ENCODE measurements around the gene MERTK.

- TF ChIP-seq YY1 (IDR thresholded peaks at IDR 0.05; ENCODE audit: insufficient read depth, insufficient replicate concordance, low read depth, low read length) (no peak), SMAD1 (CRISPR knock-in tag; IDR thresholded peaks at IDR 0.05; ENCODE audit: borderline replicate concordance, low read depth) (no peak), HNRNPK (IDR thresholded peaks at IDR 0.05; ENCODE audit: low read depth, low read length, poor library complexity, severe bottlenecking) (no peak), RNF2 (conservative IDR thresholded peaks at IDR 0.05; ENCODE audit: low read depth) (no peak), CTCF (CRISPR knock-in tag; IDR thresholded peaks at IDR 0.05) (no peak), XRCC5 (optimal IDR thresholded peaks at IDR 0.05; ENCODE audit: low read length) (no peak)
Measured at GRCh38 chr2:111905990-111906735, 7.8 kb downstream of the MERTK start.
